ENCODE results near the gene MARCHF10. TPM values are rescaled to one million over a fixed set of nuclear protein-coding genes. Genes with fewer than 3 reads are reported as not detected.

The MARCHF10 gene
- polyA plus RNA-seq, 3 donors, result not detected

DNA sequence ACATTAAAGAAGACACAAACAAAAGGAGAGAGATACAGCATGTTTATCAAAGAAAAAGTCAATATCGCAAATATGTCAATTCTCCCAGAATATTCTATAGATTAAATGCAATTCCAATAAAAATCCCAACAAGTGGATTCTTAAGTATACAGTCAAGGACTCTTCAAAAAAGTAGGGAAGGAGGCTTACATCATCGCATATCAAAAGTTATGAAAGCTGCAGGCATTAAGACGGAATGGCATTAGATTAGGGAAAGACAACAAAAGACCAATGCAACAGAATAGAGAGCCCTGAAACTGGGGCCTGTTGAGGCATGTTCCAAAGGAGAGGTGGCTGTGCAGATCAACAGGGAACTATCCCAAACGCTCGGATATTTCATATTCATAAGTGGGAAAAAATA, 76.0 kb downstream of the MARCHF10 start:
- WGBS (ENCODE audit: insufficient coverage), result 100% methylated on average over 1 of the region's 5 CpGs
- no peaks in the 10 kb centered on the region for H3K79me2 ChIP-seq (ENCODE audit: insufficient read depth, low read length)
- TF ChIP-seq, protein P1, sequence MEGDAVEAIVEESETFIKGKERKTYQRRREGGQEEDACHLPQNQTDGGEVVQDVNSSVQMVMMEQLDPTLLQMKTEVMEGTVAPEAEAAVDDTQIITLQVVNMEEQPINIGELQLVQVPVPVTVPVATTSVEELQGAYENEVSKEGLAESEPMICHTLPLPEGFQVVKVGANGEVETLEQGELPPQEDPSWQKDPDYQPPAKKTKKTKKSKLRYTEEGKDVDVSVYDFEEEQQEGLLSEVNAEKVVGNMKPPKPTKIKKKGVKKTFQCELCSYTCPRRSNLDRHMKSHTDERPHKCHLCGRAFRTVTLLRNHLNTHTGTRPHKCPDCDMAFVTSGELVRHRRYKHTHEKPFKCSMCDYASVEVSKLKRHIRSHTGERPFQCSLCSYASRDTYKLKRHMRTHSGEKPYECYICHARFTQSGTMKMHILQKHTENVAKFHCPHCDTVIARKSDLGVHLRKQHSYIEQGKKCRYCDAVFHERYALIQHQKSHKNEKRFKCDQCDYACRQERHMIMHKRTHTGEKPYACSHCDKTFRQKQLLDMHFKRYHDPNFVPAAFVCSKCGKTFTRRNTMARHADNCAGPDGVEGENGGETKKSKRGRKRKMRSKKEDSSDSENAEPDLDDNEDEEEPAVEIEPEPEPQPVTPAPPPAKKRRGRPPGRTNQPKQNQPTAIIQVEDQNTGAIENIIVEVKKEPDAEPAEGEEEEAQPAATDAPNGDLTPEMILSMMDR (IDR thresholded peaks at IDR 0.05), result no peak
- no peaks in the 10 kb centered on the region for H3K4me1 ChIP-seq (ENCODE audit: control insufficient read depth in 1 of 2, insufficient read depth in 2 of 2, low read length in 2 of 2)
- no peak overlapping the region for H3K4me3 ChIP-seq (replicated peaks in 1 of 3; ENCODE audit: low read depth in 2 of 3, low read length in 3 of 3)
- Mint-ChIP-seq H3K27me3 (ENCODE audit: low read depth in 3 of 3) (peaks cover 6 to 14% (median 11%) of the 10 kb centered on the region in 3 donors), H3K27ac (no peak overlapping the region), H3K4me3 (no peak overlapping the region), H3K36me3 (no peaks in the 10 kb centered on the region), H3K9me3 (peaks cover 0 to 5% (median 0%) of the 10 kb centered on the region in 7 donors), H3K4me1 (no peaks in the 10 kb centered on the region)
- peaks cover 0 to 4% of the 10 kb centered on the region in 2 donors for H3K9me3 ChIP-seq (replicated peaks in 1 of 2; ENCODE audit: control insufficient read depth in 1 of 2, insufficient read depth in 1 of 2, low read length in 2 of 2)
- no peak overlapping the region for H3K4me2 ChIP-seq (replicated peaks; ENCODE audit: extremely low read depth, low read length, poor library complexity, severe bottlenecking)
- no peak for DNase-seq
- H3K36me3 ChIP-seq (replicated peaks in 1 of 2; ENCODE audit: control insufficient read depth in 1 of 2, insufficient read depth in 2 of 2, low read length in 2 of 2), result no peaks in the 10 kb centered on the region
- peaks cover 0 to 2% of the 10 kb centered on the region in 2 donors for H3K27me3 ChIP-seq (ENCODE audit: control insufficient read depth in 2 of 2, insufficient read depth in 2 of 2, low read length in 2 of 2)
- no peak overlapping the region for H3K27ac ChIP-seq (ENCODE audit: low read depth in 1 of 2, low read length in 2 of 2)
- H2AFZ ChIP-seq (ENCODE audit: insufficient read depth, low read depth, low read length, poor library complexity, severe bottlenecking), result no peak overlapping the region
- intact Hi-C loops (cut with micrococcal nuclease), result no loop called here
- H3K9ac ChIP-seq (ENCODE audit: insufficient read depth, low read length, poor library complexity, severe bottlenecking), result no peak overlapping the region
- H4K20me1 ChIP-seq (ENCODE audit: insufficient read depth, low read length), result no peaks in the 10 kb centered on the region

- H3K27ac Mint-ChIP-seq, result no peak overlapping the region
- H3K27me3 Mint-ChIP-seq (ENCODE audit: low read depth in 3 of 3), result peaks cover 12 to 27% (median 18%) of the 10 kb centered on the region in 3 donors
- Histone ChIP-seq H3K36me3 (replicated peaks in 1 of 2; ENCODE audit: control insufficient read depth in 1 of 2, insufficient read depth in 2 of 2, low read length in 2 of 2) (no peaks in the 10 kb centered on the region), H3K4me2 (replicated peaks; ENCODE audit: extremely low read depth, low read length, poor library complexity, severe bottlenecking) (no peak overlapping the region), H2AFZ (ENCODE audit: insufficient read depth, low read depth, low read length, poor library complexity, severe bottlenecking) (no peak overlapping the region), H3K79me2 (ENCODE audit: insufficient read depth, low read length) (no peaks in the 10 kb centered on the region), H3K4me1 (ENCODE audit: control insufficient read depth in 1 of 2, insufficient read depth in 2 of 2, low read length in 2 of 2) (peaks cover 5 to 7% of the 10 kb centered on the region in 2 donors), H3K9me3 (replicated peaks in 1 of 2; ENCODE audit: control insufficient read depth in 1 of 2, insufficient read depth in 1 of 2, low read length in 2 of 2) (peaks cover 0 to 4% of the 10 kb centered on the region in 2 donors), H4K20me1 (ENCODE audit: insufficient read depth, low read length) (no peaks in the 10 kb centered on the region), H3K27ac (ENCODE audit: low read depth in 1 of 2, low read length in 2 of 2) (no peak overlapping the region), H3K27me3 (ENCODE audit: control insufficient read depth in 2 of 2, insufficient read depth in 2 of 2, low read length in 2 of 2) (peaks cover 0 to 2% of the 10 kb centered on the region in 2 donors), H3K9ac (ENCODE audit: insufficient read depth, low read length, poor library complexity, severe bottlenecking) (no peak overlapping the region), H3K4me3 (replicated peaks in 1 of 3; ENCODE audit: low read depth in 2 of 3, low read length in 3 of 3) (no peak overlapping the region)
- DNase-seq, result no peak
- peaks cover 0 to 5% (median 0%) of the 10 kb centered on the region in 7 donors for H3K9me3 Mint-ChIP-seq
- H3K4me1 Mint-ChIP-seq, result peaks cover 10% of the 10 kb centered on the region
- TF ChIP-seq, protein P1 (IDR thresholded peaks at IDR 0.05), result no peak
- intact Hi-C loops (cut with micrococcal nuclease), result no loop called here
- H3K4me3 Mint-ChIP-seq, result no peak overlapping the region
- no peaks in the 10 kb centered on the region for H3K36me3 Mint-ChIP-seq
- WGBS (ENCODE audit: insufficient coverage), result 40% methylated on average over 6 of the region's 6 CpGs
These were observed 80.0 kb downstream of the MARCHF10 start for GRCh38 chr17:62727916-62728672.

Measured in CD14-positive monocyte (primary cell).